ENCODE measurements around the gene PRCP. TPM values are rescaled to one million over a fixed set of nuclear protein-coding genes. Genes with fewer than 3 reads are reported as not detected.

PRCP gene
- total RNA-seq, 6 experiments from 2014 or later: 51.2 to 63.3 (median 57.5) TPM

- peaks cover 16% of the 10 kb centered on the region for H3K27me3 Mint-ChIP-seq (ENCODE audit: insufficient read depth)
- H3K4me1 Mint-ChIP-seq (ENCODE audit: low read depth): no peaks in the 10 kb centered on the region
- no peak overlapping the region for H3K27ac Mint-ChIP-seq
- no peak for DNase-seq
- H3K36me3 Mint-ChIP-seq (ENCODE audit: low read depth): no peaks in the 10 kb centered on the region
- no peak overlapping the region for H3K4me3 Mint-ChIP-seq
- no peak for TF ChIP-seq CTCF (IDR thresholded peaks at IDR 0.05)
- H3K9me3 Mint-ChIP-seq: no peaks in the 10 kb centered on the region
Observed at GRCh38 chr11:82810738-82811137, 89.5 kb downstream of the PRCP start.

- Mint-ChIP-seq H3K27me3 (ENCODE audit: insufficient read depth) (peaks cover 14% of the 10 kb centered on the region), H3K36me3 (ENCODE audit: low read depth) (no peaks in the 10 kb centered on the region), H3K9me3 (no peaks in the 10 kb centered on the region)
Observed at GRCh38 chr11:82810326-82810725, 89.9 kb downstream of the PRCP start.

GRCh38 chr11:82807646-82808045 is 92.6 kb downstream of the PRCP start:
- no peaks in the 10 kb centered on the region for H3K9me3 Mint-ChIP-seq
- H3K27me3 Mint-ChIP-seq (ENCODE audit: insufficient read depth): peaks cover 6% of the 10 kb centered on the region
- no peak for DNase-seq
- no peak for TF ChIP-seq CTCF (IDR thresholded peaks at IDR 0.05)
- no peaks in the 10 kb centered on the region for H3K4me1 Mint-ChIP-seq (ENCODE audit: low read depth)
- H3K27ac Mint-ChIP-seq: no peak overlapping the region
- H3K4me3 Mint-ChIP-seq: no peak overlapping the region
- H3K36me3 Mint-ChIP-seq (ENCODE audit: low read depth): no peaks in the 10 kb centered on the region

More at GRCh38 chr11:82810326-82810725, 89.9 kb downstream of the PRCP start:
- no peak for TF ChIP-seq CTCF (IDR thresholded peaks at IDR 0.05)
- no peak overlapping the region for H3K27ac Mint-ChIP-seq
- no peaks in the 10 kb centered on the region for H3K4me1 Mint-ChIP-seq (ENCODE audit: low read depth)
- no peak for DNase-seq
- no peak overlapping the region for H3K4me3 Mint-ChIP-seq

- Mint-ChIP-seq H3K4me3 (no peak overlapping the region), H3K4me1 (ENCODE audit: low read depth) (no peaks in the 10 kb centered on the region), H3K27me3 (ENCODE audit: insufficient read depth) (peaks cover 12% of the 10 kb centered on the region), H3K9me3 (no peaks in the 10 kb centered on the region), H3K27ac (no peak overlapping the region), H3K36me3 (ENCODE audit: low read depth) (no peaks in the 10 kb centered on the region)
- TF ChIP-seq CTCF (IDR thresholded peaks at IDR 0.05): no peak
- DNase-seq: no peak
Observed at GRCh38 chr11:82802710-82803109, 97.5 kb downstream of the PRCP start.

GRCh38 chr11:82796998-82797961 is 103.0 kb downstream of the PRCP start:
- H3K4me3 Mint-ChIP-seq: no peak overlapping the region
- no peak overlapping the region for H3K27ac Mint-ChIP-seq
- no peak for TF ChIP-seq CTCF (IDR thresholded peaks at IDR 0.05)
- no peaks in the 10 kb centered on the region for H3K4me1 Mint-ChIP-seq (ENCODE audit: low read depth)
- H3K27me3 Mint-ChIP-seq (ENCODE audit: insufficient read depth): peaks cover 17% of the 10 kb centered on the region
- no peak for DNase-seq
- H3K9me3 Mint-ChIP-seq: no peaks in the 10 kb centered on the region
- H3K36me3 Mint-ChIP-seq (ENCODE audit: low read depth): no peaks in the 10 kb centered on the region

Measured in HFFc6 (cell line).